Measurements from ENCODE around the gene NUDT3.

The NUDT3 gene

GRCh38 chr6:34391786-34392496, 528 bp downstream of the NUDT3 start:
- TF ChIP-seq, protein P1, sequence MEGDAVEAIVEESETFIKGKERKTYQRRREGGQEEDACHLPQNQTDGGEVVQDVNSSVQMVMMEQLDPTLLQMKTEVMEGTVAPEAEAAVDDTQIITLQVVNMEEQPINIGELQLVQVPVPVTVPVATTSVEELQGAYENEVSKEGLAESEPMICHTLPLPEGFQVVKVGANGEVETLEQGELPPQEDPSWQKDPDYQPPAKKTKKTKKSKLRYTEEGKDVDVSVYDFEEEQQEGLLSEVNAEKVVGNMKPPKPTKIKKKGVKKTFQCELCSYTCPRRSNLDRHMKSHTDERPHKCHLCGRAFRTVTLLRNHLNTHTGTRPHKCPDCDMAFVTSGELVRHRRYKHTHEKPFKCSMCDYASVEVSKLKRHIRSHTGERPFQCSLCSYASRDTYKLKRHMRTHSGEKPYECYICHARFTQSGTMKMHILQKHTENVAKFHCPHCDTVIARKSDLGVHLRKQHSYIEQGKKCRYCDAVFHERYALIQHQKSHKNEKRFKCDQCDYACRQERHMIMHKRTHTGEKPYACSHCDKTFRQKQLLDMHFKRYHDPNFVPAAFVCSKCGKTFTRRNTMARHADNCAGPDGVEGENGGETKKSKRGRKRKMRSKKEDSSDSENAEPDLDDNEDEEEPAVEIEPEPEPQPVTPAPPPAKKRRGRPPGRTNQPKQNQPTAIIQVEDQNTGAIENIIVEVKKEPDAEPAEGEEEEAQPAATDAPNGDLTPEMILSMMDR (IDR thresholded peaks at IDR 0.05; ENCODE audit: borderline replicate concordance, insufficient read depth, low read depth, low read length), result no peak
- H3K4me3 ChIP-seq (ENCODE audit: low read depth, low read length), result peak overlapping the region; percentile 80

DNA sequence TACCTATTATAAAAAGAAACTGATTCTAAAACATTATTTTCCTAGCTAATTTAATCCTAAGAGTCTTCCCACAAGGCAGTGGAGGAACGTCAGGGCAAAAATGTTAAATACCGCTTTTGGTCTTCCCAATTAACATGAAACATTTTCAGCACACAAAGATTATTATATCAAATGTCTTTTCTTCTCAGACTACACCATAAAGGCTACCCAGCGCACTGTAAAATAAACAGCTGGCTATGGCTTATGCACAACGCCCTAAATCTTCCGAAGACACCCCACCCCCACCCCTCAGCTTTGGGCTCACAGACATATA, 1.0 kb downstream of the NUDT3 start:
- peak overlapping the region; percentile 80 for H3K4me3 ChIP-seq (ENCODE audit: low read depth, low read length)
- TF ChIP-seq, protein P1 (IDR thresholded peaks at IDR 0.05; ENCODE audit: borderline replicate concordance, insufficient read depth, low read depth, low read length), result no peak

DNA sequence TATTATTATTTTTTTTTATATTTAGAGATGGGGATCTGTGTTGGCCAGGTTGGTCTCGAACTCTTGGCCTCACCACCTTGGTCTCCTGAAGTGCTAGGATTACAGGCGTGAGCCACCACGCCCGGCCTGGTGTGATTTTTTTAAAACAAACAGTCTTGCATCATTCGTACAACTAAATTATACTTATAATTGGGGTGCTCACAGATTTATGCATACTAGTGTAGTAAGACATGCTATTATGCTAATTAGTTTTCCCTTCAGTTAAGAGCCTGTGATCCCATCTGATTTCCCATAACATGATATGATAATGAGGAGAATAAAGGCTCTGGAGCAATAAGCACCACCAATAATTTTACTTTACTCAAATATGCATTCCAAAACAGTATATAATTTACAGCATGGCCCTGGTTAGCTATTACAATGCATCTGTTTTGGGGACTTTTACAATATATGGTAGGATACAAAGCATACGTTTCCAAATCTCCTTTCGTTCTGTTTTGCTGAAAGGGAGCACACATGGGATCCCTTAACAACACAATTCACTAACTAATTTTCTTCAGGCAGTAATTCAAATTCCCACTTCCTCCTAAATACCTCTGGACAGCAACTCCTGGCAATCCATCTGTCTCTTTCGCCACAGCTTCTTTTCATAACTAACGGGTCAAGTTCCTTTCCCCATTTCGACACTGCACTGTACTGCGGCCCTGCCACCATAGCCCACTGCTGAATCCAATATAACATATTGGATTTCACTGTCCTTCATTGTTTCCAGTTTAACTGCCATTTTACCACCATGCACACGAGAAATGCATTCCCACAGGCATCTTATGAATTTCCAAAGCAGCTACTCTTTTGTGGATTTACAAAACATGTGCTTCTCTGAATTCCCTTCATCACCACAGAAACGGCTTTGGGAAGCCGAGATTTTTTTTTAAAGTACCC, 1.7 kb downstream of the NUDT3 start:
- TF ChIP-seq, protein P1 (IDR thresholded peaks at IDR 0.05; ENCODE audit: borderline replicate concordance, insufficient read depth, low read depth, low read length), result no peak
- peak overlapping the region; percentile 80 for H3K4me3 ChIP-seq (ENCODE audit: low read depth, low read length)

DNA sequence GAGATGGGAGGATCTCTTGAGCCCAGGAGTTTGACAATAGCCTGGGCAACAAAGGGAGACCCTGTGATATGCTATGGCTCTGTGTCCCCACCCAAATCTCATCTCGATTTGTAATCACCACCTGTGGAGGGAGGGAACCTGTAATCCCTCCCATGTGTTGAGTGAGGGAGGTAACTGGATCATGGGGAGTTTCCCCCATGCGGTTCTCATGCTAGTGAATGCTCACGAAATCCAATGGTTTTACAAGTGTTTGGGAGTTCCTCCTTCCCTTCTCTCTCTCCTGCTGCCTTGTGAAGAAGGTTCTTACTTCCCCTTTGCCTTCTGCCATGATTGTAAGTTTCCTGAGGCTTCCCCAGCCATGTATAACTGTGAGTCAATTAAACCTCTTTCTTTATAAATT, 3.4 kb downstream of the NUDT3 start:
- H3K4me3 ChIP-seq (ENCODE audit: low read depth, low read length), result no peak overlapping the region
- TF ChIP-seq, protein P1 (IDR thresholded peaks at IDR 0.05; ENCODE audit: borderline replicate concordance, insufficient read depth, low read depth, low read length), result no peak

- TF ChIP-seq, protein P1 (IDR thresholded peaks at IDR 0.05; ENCODE audit: borderline replicate concordance, insufficient read depth, low read depth, low read length), result no peak
These were observed 4.0 kb downstream of the NUDT3 start for GRCh38 chr6:34388421-34388820.

GRCh38 chr6:34386316-34387137, 5.9 kb downstream of the NUDT3 start:
- TF ChIP-seq, protein P1 (IDR thresholded peaks at IDR 0.05; ENCODE audit: borderline replicate concordance, insufficient read depth, low read depth, low read length), result no peak
- no peak overlapping the region for H3K4me3 ChIP-seq (ENCODE audit: low read depth, low read length)

More at GRCh38 chr6:34388421-34388820, 4.0 kb downstream of the NUDT3 start:
- H3K4me3 ChIP-seq (ENCODE audit: low read depth, low read length), result no peak overlapping the region

Measured in GM12875 (cell line).